Heart left ventricle (tissue), 13 donors: ENCODE data around the gene HLA-F.

ENCODE experiments used
- CTCF ChIP-seq, 12 donors: fragments of 200-600 bp; sonication (generic) in 4 of 12; IDR thresholded peaks; one replicate each; pipeline versions ENCODE4 v1.5.0 to v1.8.0; 2018 to 2022; ENCODE audit warnings: antibody characterized with exemption in 12 of 12, mild to moderate bottlenecking in 5 of 12
- POLR2A ChIP-seq, 2 donors: fragments of 450-650 bp; IDR thresholded peaks; one replicate each; pipeline ENCODE4 v1.6.1; 2017; ENCODE audit warnings: antibody characterized with exemption in 2 of 2, mild to moderate bottlenecking in 2 of 2, moderate library complexity in 2 of 2
- donor health status: ischemic (EF 13 %, LVEDD 7.1; RV severe dilation, severe dysfunction).
- donor health status: DM: no; HTN: yes; CAD: no.
- donor health status: DM: no; HTN: no; CAD: no.
- donor health status: ischemic (EF 25% LVEDD 6.9; RV normal size, moderate dysfunction).
- donor health status: ischemic (EF 25% LVEDD 5.7; RV mildly dilated, moderate dysfunction).
- donor health status: ischemic (EF 35%, LVEDD 5.7; RV mildly dilated, moderate dysfunction).
- donor health status: nonischemic (EF 11% LVEDD 7.7; RV severe dilation, severe dysfunction).
- donor health status: DM: yes; HTN: yes; CAD: no.
- donor health status: PGD.
- donor health status: ischemic (EF 29% LVEDD 5.4; RV normal size, mild dysfunction).
- donor health status: nonischemic (EF 23%, LVEDD 6.1; RV moderate dilation, normal function).

DNA sequence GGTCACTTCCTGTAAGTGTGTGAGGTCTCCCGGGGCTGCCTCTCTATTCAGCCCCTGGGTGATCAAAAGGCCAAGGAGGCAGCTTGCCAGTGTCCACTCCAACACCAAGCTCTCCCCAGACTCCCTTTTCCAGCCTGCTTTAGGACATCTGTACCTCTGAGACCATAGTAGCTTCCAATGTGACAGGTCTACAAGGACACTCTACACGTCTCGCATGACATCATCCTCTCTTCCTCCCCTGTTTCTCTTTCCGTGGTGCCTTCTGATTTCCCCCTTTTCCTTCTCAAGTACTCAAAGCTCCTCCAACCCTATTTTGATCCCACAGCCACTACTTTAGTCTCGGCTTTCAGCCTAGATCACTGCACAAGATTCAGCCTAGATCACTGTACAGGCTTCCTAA, 26.4 kb downstream of the HLA-F start:
- TF ChIP-seq POLR2A (IDR thresholded peaks at IDR 0.05) (no peak), CTCF (IDR thresholded peaks at IDR 0.05) (no peak)
